Suppressor macrophage treated with lipopolysaccharide for 1 hour (primary cell): ENCODE results near the gene DENND2A.
A peak's percentile ranks its signal among the peaks of the same experiment; 100 is the strongest.
"Not testable (repeated sequence)": the region's sequence is repeated elsewhere in the genome, so short reads cannot be mapped to it uniquely, and the experiment has no call there.

Source experiments
- DNase-seq, 3 donors: peaks; one replicate each; pipeline ENCODE4 v3.0.0-alpha.2; 2020 to 2022

The DENND2A gene

DNA sequence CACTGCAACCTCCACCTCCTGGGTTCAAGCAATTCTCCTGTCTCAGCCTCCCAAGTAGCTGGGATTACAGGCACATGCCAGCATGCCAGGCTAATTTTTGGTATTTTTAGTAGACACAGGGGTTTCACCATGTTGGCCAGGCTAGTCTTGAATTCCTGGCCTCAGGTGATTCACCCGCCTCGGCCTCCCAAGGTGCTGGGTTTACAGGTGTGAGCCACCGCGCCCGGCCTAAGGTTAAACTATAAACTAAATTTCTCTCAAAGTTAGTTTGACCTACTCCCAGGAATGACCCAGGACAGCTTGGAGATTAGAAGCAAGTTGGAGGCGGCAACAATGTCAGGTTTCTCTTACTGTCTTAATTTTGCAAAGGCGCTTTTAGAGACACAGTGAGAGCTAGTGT is 142.8 kb downstream of the DENND2A start:
- DNase-seq, result not testable (repeated sequence)

DNA sequence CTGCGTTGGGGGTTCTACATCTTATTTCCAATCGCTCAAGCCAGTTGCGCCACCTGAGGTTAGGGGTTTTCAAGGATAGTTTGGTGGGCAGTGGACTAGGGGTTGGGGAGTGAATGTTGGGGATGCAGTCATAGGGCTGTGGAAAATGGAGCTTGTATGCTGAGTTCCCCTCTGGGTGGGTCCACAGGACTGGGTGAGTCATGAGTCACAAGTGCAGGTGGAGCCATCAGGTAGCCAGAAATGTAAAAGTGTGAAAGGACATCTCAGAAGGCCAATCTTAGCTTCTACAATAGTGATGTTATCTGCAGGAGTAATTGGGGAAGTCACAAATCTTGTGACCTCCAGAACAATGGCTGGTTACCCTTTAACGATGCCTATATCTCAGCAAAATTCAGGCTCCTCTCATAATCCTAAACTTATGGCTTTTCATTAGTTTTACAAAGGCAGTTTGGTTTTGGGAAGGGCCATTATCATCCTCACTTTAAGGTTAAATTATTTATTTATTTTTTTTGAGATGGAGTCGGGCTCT is 143.3 kb downstream of the DENND2A start:
- no peak for DNase-seq

DNA sequence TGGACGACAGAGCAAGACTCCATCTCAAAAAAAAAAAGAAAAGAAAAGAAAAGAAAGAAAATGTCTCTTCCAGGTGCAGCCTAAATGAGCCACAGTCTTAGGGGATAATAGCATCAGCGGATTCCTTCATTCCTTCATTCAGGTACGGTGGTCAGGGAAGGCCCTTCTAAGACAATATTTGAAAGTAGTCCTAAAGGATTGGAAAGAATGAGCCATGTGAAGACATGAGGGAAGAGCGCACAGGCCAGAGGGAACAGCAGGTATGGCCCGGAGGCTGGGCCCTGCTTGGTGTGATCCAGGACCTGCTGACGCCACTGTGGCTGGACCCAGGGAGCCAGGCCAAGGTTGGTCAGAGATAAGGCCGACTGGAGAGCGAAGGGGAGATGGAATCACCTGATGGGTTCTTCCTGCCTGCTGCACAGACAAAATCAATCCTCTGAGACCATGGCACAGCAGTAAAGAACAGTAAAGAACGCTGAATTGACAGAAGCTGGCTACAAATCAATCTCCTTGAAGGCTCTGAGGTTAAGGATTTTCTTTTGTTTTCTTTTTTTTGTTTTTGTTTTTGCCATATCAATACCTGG is 145.0 kb downstream of the DENND2A start:
- DNase-seq, result no peak

DNA sequence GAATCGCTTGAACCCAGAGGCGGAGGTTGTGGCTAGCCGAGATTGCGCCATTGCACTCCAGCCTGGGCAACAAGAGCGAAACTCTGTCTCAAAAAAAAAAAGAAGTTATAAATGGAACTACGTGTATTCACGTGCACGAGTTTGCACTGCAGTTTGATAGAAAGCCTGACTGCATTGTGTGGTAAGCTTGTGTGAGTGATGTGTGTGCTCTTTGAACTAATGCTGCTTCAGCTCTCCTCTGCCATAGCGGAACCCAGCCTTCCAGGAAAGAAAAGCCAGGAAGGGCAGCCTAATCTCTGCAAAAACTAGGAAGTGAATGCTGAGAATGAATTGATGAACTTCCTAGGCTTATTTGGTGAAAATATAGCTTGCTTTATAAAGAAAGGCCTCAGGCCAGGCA is 145.7 kb downstream of the DENND2A start:
- peak; percentile 57 to 82 (median 75) for DNase-seq

DNA sequence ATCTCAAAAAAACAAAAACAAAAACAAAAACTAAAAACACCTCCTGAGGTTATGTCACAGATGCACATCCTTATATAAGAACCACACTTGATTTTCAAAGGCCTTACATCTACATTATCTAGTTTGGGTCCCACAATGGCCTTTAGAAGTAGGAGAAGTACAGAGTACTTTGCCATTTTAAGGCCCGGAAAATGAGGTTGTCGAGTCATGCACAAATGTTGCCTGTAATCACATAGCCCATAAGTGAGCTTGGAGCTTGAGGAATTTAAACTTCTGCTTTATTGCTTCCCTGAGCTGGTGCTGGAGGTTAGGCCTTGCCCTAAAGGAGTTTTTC is 151.6 kb downstream of the DENND2A start:
- peak; percentile 34 to 71 (median 51) for DNase-seq

DNA sequence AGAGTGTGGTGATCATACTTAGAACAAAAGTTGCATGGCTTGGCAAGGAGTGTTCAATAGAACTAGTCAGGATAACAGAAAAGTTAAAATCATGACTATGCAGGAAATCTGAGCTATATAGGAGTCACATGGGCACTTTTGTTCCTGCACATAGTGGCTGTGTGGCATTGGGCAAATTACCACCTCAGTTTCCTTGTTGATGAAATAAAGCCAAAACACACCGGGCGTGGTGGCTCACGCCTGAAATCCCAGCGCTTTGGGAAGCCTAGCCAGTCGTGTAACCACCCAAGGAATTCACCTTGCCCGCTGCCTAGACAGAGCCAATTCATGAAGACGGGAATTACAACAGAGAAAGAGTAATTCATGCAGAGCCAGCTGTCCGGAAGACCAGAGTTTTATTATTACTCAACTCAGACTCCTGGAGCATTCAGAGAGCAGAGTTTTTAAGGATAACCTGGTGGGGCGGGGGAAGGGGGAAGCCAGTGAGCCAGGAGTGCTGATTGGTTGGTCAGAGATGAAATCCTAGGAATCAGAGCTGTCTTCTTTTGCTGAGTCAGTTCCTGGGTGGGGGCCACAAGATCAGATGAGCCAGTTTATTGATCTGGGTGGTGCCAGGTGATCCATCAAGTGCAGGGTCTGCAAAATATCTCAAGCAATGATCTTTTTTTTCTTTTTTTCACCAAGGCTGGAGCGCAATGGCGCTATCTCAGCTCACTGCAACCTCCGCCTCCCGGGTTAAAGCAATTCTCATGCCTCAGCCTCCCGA is 154.9 kb downstream of the DENND2A start:
- DNase-seq, result no peak

DNA sequence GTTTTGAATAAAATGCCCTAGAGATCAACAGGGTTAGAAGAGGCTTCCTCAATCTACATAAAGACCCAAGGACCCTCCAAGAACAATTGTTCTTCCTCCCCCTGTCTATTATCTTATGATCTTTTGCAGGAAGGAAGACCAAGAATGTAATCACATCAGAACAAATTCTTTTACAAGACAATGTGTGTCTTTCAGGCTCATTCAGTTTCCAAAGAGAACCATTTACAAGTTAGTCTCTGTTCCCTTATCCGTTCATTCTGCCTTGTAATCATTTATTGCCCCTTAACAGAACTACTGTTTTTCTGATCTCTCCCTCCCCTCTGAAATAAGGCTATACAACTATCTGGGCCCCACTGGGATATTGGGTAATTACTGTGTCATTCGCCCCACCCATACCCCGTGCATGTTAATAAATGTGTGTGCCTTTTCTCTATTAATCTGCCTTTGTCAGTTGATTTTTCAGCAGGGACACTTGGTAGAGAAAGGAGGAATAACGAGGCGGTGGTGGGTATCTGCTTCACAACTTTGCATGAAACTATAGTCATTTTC is 155.6 kb downstream of the DENND2A start:
- DNase-seq, result no peak

DNA sequence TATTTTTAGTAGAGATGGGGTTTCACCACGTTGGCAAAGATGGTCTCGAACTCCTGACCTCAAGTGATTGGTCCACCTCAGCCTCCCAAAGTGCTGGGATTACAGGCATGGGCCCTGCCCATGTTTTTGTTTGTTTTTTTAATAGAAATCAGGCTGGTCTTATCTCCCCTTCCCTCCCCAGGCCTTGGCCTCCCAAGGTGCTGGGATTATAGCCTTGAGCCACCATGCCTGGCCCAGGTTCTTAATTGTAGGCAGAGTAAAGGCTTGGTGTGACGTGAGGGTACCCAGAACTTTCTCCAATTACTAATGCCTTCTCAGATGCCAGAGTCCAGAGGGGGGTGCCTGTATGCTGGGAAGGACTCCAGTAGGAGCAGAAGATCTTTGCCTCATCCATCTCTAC is 156.1 kb downstream of the DENND2A start:
- DNase-seq, result no peak

DNA sequence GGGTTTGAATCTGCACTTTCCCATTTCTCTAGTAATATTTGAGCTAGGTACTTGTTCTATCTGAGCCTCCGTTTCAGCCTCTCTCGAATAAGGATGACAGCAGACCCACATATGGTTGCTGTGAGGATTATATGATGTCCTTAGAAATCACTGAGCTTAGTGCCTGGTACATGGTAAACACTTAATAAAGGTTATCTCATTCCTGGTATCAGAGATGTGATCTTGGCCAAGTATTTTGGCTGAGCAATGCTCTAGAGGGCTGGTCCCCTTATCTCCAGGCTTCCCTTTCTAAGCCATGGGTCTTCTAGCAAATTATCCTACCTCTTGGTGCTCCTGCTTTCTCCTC is 160.9 kb downstream of the DENND2A start:
- no peak for DNase-seq

DNA sequence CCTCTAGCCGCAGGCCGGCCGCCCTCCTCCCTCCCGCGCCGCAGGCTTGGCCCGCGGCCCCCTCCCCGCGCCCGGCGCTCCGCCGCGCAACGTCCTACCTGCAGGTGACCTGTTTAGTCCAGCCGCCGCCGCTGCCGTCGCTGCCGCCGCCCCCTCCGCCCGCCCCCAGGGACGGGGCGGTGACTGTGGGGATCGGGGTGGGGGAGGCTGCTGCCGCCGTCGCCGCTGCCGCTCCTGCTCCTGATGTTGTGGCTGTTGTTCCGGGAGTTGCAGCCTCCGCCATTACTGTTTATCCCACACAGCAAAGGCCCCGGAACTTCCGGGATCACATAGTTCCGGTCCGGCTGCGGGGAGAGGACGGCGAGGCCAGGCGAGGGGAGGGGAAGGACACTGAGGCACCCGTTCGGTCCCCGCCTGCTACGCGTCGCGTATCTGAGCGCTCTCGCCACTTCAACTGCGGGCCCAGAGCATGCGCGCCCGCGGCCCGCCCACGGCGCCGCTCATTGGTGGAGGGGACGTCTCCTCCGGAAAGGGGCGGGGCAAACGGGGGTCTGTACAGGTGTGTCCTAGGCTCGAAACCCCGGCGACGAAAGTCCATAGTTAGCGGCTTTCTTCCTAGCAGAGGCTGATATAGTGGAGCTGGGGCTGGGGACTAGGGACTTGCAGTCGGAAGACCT is 161.4 kb downstream of the DENND2A start, which contains the start of gene MKRN1:
MKRN1 (minus strand) TSS at position 444 of the 677 bp plus-strand sequence; CDS start at position 283, 161 bp downstream.
- DNase-seq, result peak; percentile 92 to 96 (median 93)

DNA sequence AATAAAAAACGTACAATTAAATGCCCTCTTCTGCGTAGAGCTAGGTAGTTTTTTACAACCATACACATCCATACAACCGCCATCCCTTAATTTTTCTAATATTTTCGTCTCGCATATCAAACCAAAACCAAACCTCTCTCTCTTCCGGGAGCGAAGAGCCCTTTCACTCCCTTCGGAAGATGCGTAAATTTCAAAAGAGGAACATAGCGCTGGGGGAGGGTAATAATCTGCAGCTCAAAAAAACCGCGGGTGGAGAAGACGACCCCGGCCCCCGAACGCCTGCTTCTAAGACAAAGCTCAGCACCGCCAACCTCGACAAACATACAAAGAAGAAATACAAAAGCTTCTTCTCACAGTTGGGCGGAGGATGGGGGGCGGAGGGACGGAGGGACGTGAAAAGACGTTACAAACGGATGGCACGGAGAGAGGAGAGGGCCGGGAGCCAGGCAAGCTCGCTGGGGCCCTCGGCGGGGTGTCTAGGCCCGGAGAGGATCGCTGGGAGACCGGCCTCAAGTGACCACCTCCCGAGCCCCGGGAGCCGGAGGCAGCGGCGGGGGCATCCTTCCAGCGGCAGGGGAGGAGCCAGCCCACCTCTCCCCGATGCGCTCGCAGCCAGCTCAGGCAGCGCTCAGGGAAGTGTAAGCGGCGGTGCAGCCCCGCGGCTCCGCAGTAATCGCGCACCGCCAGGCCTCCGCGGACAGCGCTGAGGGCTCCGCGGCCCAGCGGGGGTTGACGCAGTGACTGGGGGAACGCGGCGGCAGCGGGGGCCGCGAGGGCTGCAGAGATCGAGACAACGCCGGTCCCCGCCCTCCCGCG is 162.2 kb downstream of the DENND2A start:
- peak; percentile 76 for DNase-seq

DNA sequence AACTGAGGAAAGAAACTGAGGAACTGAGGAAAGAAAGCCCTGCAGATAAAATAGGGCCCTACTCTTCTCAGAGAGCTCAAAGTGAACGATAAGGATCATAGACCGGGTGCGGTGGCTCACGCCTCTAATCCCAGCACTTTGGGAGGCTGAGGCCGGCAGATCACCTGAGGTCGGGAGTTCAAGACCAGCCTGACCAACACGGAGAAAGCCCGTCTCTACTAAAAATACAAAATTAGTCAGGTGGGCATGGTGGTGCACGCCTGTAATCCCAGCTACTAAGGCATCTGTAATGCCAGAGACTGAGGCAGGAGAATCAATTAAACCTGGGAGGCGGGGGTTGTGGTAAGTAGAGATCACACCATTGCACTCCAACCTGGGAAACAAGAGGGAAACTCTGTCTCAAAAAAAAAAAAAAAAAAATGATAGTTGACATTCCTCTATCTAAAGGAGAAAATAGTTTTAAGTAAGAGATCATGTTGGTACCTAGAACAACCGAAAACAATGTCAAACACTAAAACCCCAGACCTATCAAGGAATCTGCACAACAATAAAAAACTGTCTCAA is 163.8 kb downstream of the DENND2A start:
- DNase-seq, result no peak

DNA sequence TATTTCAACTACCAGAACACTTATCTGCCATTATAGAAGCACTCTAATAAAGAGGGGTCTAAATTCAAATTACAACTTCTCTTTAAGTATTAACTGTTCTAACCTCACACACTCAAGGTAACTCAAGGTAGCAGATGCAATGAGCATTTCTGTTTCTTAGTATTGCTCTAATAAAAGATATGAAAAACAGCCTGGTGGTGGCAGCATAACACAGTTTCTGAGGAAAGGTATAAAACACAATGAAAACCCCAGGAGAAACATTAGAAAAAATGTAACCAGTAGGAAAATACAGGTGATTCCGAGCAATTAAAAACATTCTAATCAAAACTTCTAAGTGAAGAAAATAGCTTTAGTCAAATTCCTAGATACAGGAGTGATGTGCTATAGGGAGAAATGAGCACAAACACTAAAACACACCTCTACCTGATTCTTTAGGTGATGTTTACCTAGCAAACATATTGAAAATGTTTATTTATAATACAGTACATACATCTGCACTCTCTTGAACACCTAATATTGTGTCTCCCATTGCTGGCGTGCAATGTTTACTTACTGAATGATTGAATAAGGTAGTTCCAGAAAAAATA is 164.8 kb downstream of the DENND2A start:
- peak; percentile 63 to 74 (median 70) for DNase-seq
